Measurements from ENCODE around the gene RNF223.

RNF223 gene

DNA sequence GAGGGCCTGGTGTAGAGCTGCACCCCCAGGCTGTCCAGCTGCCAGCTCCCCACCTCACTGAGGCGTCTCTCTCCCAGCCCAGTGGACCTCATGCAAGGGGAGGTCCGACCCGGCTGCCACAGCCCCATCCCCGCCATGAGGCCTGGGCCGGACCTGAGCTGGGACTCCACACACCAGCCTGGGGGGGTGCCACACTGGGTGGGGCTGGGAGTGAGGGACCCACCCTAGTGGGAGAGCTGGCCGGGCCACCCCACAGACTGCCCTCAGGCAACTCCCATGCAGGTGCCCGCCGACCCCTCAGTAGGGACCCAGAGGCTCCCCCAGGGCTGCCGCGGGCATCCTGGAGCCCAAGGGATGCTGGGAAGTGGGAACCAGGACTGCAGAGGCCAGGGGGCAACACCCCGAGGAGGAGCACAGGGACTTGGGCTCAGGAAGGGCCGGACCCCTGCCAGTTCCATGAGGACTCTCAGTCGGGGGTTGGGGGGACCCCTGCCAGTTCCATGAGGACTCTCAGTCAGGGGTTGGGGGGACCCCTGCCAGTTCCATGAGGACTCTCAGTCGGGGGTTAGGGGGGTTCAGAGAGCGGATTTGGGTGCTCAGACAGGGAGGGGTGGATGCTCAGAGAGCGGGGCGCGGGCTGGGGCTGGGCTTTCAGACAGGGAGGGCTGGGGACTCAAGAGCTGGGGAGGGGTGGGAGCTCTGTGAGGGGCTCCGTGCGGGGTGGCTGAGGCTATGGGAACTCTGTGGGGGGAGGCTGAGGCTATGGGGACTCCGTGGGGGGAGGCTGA lies 1.2 kb upstream of the RNF223 start:
- no peak for TF ChIP-seq CTCF (IDR thresholded peaks at IDR 0.05; ENCODE audit: low read depth, low read length)
- no peak overlapping the region for H3K4me3 ChIP-seq (ENCODE audit: low read depth, low read length)
- no peak for DNase-seq (ENCODE audit: low read depth, low spot score)
- in situ Hi-C loops (cut with HindIII; ENCODE audit: low sequenced_read_pairs) = no loop called here

- in situ Hi-C loops (cut with HindIII; ENCODE audit: low sequenced_read_pairs) = no loop called here
- DNase-seq (ENCODE audit: low read depth, low spot score) = no peak
- no peak overlapping the region for H3K4me3 ChIP-seq (ENCODE audit: low read depth, low read length)
- TF ChIP-seq CTCF (IDR thresholded peaks at IDR 0.05; ENCODE audit: low read depth, low read length) = no peak
Measured at GRCh38 chr1:1074631-1075147, 583 bp upstream of the RNF223 start.

DNA sequence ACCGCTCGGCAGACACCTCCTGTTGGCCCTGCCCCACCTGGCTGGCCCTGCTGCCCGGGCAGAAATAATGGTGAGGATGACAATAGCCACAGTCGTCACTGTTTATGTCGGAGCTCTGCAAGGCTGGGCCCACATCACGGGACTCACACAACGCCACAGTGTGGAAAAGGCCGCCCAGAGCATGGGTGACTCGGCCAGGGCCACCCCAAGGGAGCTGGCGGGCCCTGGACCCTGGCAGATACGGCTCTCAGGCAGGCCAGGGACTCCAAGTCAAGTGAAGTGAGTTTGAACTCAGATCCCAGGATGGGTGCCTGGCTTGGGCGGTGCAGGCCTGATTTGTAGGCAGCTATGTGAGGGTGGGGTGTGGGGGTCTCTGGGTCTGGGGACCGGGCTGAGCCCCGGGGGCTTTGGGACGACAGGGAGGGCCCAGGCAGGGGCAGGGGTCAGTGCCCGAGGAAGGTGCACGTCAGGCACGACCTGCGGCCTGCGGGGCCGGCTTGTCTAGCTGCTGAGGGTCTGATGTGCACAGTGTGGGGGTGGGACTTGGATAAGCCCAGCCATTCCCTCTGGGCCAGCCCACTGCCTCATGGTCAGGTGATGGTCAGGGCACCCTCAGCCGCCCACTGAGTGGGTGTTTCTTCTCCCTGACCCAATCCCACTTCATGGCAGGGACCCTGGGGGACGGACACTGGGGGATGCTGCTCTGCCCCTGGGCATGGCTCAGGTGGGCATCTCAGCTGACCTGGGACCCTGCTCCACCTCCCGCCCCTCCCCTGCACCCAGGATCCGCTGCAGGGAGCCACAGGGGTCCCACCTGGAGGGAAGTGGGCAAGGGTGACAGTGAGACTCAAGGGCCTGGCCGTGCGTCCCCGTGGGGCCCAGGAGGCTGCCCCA lies 1.0 kb downstream of the RNF223 start:
- in situ Hi-C loops (cut with HindIII; ENCODE audit: low sequenced_read_pairs) = no loop called here
- no peak for DNase-seq (ENCODE audit: low read depth, low spot score)
- H3K4me3 ChIP-seq (ENCODE audit: low read depth, low read length) = no peak overlapping the region
- TF ChIP-seq CTCF (IDR thresholded peaks at IDR 0.05; ENCODE audit: low read depth, low read length) = no peak

- H3K4me3 ChIP-seq (ENCODE audit: low read depth, low read length) = no peak overlapping the region
- in situ Hi-C loops (cut with HindIII; ENCODE audit: low sequenced_read_pairs) = no loop called here
- no peak for DNase-seq (ENCODE audit: low read depth, low spot score)
Measured at GRCh38 chr1:1072299-1072848, 1.7 kb downstream of the RNF223 start.

DNA sequence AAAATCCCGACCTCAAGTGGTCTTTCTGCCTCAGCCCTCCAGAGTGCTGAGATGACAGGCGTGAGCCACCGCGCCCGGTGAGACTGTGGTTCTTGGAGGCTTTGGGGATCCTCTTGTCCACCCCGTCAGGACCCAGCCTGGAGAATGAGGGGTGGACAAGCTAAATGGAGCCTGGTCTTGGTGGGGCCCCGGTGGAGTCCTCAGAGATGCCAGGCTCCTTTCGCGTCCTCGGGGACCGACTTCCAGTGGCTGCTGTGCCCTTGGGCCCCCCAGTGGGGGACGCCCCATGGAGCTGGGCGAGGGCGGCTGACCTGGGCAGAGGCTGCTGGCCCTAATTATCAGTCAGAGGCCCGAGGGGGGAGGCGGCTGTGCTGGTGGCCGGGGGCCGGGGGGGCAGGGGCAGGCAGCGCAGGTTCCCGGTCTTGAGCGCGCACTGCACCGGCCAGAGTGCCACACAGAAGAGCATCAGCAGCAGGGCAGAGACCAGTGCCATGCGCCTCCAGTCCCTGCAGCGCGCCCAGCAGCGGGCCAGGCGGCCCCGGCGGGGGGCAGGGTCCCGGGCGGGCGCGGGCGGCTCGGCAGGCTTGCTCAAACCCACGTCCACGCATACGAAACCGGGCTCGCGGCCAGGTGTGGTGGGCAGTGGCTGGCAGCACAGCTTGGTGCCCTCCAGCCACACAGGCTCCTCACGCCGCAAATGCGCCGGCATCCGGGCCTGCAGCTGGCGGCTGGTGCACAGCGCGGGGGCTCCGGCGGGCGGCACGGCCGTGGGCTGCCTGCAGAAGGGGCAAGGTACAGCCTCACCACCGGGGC lies 2.4 kb downstream of the RNF223 start:
- in situ Hi-C loops (cut with HindIII; ENCODE audit: low sequenced_read_pairs) = no loop called here
- TF ChIP-seq CTCF (IDR thresholded peaks at IDR 0.05; ENCODE audit: low read depth, low read length) = no peak
- no peak for DNase-seq (ENCODE audit: low read depth, low spot score)
- no peak overlapping the region for H3K4me3 ChIP-seq (ENCODE audit: low read depth, low read length)

More at GRCh38 chr1:1072299-1072848, 1.7 kb downstream of the RNF223 start:
- TF ChIP-seq CTCF (IDR thresholded peaks at IDR 0.05; ENCODE audit: low read depth, low read length) = no peak
